Activated CD4-positive, CD25-positive, alpha-beta regulatory T cell treated with anti-CD3 and anti-CD28 coated beads, Interleukin-2, amount 50 U/mL, for 16 hours (primary cell): ENCODE results near the gene CMTR1.
A peak's percentile ranks its signal among the peaks of the same experiment; 100 is the strongest.
"Not testable (repeated sequence)": the region's sequence is repeated elsewhere in the genome, so short reads cannot be mapped to it uniquely, and the experiment has no call there.

ENCODE experiments used
- DNase-seq: peaks from one replicate; pipeline ENCODE4 v3.0.0-alpha.2; 2020; ENCODE audit warnings: low read depth, low spot score

The CMTR1 gene, protein sequence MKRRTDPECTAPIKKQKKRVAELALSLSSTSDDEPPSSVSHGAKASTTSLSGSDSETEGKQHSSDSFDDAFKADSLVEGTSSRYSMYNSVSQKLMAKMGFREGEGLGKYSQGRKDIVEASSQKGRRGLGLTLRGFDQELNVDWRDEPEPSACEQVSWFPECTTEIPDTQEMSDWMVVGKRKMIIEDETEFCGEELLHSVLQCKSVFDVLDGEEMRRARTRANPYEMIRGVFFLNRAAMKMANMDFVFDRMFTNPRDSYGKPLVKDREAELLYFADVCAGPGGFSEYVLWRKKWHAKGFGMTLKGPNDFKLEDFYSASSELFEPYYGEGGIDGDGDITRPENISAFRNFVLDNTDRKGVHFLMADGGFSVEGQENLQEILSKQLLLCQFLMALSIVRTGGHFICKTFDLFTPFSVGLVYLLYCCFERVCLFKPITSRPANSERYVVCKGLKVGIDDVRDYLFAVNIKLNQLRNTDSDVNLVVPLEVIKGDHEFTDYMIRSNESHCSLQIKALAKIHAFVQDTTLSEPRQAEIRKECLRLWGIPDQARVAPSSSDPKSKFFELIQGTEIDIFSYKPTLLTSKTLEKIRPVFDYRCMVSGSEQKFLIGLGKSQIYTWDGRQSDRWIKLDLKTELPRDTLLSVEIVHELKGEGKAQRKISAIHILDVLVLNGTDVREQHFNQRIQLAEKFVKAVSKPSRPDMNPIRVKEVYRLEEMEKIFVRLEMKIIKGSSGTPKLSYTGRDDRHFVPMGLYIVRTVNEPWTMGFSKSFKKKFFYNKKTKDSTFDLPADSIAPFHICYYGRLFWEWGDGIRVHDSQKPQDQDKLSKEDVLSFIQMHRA

DNA sequence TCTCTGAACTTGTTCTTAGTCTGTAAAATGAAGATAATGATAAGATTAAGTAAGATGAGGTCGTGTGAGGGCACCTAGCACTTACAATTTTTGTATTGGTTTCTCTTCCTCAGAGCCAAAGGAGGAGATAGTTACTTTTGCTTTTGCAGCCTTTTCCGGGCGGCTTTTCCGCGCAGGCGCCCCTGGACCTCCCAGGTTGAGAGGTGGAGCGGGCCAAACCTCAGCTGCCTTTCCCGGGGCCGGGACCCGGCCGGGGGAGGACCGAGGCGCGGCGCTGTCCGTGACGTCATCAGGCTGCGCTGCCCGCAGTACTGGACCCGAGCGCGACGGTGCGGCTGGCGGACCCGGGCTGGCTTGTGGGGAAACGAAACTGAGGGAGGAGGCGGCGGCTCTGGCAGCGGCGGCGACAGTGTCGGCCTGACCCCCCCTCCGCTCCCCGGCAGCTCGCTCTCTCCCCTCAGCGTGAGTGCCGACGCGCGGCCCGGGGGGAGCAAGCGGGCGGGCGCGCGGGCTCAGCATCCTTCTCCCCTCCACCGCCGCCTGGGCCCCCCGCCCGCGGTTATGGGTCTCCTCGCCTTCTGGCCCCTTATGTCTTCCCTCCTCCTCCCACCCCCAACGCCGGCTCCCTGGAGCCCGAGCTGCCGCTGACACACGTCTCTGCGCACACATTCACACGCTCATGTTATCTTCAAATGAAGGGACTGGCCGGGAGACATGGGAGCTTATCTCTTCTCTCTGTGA, at the start of gene CMTR1:
TSS of gene CMTR1 (plus strand) at position 306 of the 741 bp plus-strand sequence. CDS start 2,409 bp downstream, outside the sequence.
- peak; percentile 89 for DNase-seq

DNA sequence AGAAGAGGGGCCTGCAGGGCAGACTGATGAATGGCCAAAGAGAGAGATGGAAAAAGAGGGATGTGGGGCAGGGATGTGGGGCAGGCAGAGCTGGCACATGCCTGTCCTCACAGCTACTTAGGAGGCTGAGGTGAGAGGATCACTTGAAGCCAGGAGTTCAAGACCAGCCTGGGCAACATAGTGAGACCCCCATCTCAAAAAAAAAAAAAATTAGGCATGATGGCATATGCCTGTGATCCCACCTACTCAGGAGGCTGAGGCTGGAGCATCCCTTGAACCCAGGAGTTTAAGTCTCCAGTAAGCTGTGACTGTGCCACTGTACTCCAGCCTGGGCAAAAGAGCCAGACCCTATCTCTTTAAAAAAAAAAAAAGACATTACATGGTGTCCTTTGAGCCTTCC, 44.4 kb upstream of the CMTR1 start:
- no peak for DNase-seq

DNA sequence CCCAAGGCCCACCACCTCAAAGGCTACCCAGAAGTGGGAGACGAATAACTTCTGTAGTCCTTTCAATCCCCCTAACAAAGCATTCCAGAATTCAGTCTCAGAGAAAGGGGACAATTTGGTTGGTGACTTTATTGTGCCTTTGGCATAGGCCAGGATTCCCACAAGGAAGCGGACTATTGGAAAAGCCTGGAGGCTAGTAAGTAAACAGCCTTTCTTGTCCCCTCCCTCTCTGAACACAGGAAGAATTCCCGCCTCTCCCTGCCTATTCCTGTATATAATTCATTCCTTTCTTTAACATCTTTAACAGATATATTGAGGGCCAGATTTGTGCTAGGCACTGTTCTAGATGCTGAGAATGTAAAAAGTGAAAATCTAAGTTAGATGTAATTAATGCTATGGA, 43.2 kb upstream of the CMTR1 start:
- DNase-seq = no peak

DNA sequence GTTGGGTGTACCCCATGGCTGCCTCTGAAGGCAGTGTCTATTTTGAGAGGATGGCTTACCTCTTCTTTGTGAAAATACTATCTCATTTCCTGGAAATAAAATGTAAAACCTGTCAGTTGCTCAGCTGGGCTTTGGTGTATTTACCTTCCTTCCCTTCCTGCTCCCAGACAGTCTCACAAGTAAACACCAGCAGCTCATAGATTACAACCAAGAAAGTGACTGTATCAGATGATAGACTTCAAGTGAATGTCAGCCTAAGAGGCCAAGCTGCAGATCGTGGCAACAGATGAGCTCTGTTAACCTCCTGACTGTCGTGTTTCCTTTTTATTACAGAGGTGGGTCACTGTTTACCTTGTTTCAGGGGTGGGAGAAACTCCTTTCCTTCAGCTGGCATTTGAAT, 41.9 kb upstream of the CMTR1 start:
- DNase-seq = no peak

DNA sequence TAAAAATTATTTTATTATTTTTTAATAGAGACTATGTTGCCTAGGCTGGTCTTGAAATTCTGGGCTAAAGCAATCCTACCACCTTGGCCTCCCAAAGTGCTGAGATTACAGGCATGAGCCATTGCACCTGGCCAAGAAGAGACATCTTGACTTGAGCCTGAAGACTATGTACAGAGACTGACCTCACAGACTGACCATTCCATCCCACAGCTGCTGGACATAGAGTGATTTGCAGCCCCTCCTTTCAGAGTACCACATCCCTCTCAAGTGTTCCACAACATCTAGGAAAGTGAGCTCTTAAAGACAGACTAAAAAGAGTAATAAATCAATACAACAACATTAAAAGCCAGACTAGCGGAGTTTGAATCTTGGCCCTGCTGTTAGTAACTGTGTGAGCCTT, 40.2 kb upstream of the CMTR1 start:
- DNase-seq = no peak

DNA sequence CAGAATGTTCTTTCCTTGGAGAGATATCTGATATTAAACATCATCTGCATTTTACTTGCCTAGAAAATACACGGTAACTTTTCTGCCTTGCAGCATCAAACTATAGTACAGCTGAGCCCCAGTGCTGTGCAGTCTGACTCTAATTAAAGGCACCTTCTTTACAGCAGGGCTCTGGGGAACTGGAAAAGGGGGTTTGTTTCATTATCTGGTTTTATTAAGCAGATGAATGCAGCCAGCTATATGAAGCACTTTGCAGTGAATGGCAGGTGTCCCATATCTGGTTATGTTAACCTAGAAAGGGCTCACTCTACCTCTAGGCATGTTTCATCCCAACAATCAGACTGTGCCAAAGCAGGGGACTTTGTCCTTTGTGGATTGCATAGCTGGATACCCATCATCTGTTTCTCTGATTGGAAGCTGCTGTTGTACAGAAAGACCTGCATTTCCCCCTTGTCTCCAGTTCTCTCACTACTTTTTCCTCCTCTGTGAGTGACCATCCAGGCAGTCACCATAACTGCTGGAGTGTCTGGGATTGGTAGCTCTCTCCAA, 39.6 kb upstream of the CMTR1 start:
- DNase-seq = no peak

DNA sequence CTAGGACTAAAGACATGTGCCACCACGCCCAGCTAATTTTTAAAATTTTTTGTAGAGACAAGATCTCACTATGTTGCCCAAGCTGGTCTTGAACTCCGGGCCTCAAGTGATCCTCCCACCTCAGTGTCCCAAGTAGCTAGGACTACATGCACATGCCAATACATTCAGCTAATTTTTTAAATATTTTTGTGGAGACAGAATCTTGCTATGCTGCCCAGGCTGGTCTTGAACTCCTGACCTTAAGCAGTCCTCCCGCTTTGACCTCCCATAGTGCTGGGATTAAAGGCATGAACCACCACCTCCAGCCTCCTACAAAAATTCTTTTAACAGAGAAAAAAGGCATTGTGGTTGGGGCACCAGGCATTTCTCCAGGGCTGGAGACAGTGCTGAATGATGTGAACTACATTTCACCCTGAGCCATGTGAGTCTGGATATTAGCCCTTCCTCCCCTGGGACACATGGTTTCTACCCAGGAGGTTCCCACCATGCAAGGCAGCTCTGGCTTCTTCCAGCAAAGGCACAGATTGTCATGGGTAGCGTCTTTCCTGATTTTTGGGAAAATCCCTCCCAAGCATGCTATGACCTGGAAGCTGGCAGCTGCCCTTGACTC, 36.3 kb upstream of the CMTR1 start:
- no peak for DNase-seq

DNA sequence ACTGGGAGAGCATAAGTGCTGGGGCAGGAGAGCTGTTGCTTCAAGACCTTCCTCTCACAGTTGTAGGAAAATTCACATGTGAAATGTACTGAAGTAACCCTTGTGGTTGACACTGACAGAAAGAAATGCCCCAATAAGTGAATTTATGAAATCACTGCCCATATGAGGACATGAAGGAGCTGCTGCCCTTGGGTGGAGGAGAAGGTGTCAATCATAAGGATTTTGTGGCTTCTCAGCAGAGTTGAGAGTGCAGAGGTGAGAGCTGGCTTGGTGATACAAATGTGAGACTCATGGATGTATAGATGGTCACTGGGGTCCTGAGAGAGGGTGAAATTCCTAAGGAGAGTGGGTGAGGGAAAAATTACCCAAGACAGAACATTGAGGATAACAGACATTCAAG, 33.9 kb upstream of the CMTR1 start:
- DNase-seq = no peak

DNA sequence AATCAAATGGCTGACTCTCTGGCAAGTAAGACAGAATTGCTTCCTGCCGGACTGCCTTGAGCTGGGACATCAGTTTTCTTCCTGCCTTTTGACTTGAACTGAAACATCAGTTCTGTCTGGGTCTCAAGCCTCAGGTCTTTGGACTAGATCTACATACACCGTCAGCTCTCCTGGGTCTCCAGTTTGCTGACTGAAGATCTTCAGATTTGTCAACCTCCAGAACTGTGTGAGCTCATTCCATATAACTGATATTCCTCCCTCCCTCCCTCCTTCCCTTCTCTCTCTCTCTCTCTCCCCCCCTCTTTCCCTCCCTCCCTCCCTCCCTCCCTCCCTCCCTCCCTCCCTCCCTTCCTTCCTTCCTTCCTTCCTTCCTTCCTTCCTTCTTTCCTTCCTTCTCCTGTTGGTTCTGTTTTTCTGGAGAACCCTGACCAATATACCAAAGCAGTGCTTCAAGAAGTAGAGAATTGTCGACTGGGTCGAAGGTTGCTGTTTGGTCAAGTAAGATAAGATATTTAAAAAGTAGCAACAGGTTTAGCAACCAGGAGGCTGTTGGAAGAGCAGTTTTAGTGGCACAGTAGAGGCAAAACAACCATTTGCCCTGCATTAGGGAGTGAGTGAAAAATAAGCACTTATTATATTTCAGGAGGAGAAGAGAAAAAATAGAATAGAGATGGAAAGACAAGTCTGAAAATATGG, 33.1 kb upstream of the CMTR1 start:
- DNase-seq = no peak

DNA sequence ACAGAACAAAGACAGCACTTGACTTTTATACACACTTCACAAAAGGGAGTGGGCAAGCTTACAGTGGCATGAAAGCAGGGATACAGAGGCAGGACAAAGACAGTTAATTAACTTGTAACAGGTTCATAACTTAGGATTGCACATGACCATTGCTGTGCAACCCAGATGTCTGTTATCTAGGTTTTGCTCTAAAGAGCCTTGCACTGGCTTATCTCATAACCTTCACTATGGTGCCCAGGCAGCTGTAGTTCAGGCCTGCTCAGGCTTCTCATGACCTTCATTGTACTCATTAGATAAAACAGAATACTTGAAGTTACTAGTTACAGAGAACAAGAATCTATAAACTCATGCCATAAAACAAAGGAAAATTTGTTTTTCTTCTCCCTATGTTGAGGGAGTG, 31.4 kb upstream of the CMTR1 start:
- not testable (repeated sequence) for DNase-seq

DNA sequence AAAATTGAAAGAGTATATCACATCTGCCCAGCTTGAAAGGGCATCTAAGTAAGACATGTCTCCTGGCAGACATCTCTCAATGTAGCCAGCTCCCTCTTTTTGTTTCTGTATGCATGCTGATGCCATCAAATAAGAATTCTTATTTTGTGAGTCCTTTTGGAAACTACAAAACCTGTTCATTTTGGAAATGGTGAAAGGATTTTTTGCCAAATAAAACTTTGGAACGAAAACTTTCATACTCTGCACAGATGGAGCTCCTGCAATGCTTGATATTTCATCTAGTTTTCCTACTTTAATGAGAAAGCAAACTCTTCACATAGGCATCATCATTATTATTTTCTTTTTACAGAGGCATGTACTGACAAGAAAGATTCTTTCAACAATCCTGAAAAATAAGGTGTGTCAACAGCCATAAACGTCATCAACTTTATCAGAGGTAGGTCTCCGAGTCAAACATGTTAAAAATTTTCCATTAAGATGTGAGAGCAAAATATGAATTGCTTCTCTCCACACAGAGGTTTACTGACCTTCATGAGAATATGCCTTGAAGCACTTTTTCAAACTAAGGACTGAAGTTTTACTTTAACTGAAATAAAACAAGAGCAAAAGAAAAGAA, 26.2 kb upstream of the CMTR1 start:
- no peak for DNase-seq

DNA sequence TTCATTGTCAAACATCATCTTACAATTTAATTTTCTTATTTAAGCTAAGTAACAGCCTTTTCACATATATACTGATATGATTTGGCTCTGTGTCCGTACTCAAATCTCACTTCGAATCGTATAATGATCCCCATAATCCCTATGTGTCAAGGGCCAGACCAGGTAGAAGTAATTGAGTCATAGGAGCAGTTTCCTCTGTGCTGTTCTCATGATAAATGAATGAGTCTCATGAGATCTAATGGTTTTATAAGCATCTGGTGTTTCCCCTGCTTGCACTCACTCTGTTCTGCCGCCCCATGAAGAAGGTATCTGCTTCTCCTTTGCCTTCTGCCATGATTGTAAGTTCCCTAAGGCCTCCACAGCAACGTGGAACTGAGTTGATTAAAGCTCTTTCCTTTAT, 25.1 kb upstream of the CMTR1 start:
- no peak for DNase-seq

DNA sequence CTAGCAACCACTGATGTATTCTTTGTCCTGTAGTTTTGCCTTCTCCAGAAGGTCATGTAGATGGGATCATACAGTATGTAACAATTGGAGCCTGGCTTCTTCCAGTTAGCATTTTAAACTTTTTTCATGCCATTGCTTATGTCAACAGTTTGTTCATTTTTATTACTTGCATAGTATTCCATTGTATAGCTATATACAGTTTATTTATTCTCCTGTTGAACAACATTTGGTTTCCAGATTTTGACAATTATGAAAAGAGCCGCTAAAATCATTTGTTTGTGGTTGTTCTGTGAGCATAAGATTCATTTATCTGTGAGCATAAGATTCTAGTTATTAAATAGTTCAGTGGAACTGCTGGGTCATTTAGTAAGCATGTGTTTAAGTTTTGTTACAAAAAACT, 23.5 kb upstream of the CMTR1 start:
- no peak for DNase-seq

DNA sequence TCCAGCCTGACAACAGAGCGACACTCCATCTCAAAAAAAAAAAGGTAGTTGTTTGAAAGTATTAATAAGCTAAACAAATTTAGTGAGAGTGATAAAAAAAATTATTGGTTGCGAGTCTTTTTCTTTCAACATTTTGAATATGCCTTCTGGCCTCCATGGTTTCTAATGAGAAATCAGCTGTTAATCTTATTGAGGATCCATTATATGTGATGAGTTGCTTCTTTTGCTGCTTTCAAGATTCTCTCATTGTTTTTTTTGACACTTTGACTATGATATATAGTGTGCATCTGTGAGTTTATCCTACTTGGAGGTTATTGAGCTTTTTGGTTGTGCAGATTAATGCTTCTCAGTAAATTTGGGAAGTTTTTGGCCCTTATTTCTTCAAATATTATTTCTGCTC, 15.6 kb upstream of the CMTR1 start:
- no peak for DNase-seq

DNA sequence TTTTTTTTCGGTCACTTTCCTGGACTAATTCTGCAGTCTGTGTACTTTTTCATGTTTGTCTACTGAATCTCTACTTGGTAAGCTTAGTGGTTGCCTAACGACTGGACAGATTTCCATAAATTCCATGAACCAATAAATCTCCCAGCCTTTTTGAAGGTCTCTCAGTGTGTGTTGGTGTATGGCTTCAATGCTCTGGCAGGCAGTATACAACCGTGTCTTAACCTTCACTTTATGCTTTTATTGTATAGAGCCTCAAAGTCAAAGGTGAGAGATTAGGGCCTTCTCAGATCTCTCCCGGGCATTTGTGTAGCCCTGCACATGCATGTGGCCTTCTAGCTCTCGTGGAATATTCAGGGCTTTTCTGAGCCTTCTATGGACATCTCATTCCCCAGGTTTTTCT, 14.3 kb upstream of the CMTR1 start:
- DNase-seq = no peak

DNA sequence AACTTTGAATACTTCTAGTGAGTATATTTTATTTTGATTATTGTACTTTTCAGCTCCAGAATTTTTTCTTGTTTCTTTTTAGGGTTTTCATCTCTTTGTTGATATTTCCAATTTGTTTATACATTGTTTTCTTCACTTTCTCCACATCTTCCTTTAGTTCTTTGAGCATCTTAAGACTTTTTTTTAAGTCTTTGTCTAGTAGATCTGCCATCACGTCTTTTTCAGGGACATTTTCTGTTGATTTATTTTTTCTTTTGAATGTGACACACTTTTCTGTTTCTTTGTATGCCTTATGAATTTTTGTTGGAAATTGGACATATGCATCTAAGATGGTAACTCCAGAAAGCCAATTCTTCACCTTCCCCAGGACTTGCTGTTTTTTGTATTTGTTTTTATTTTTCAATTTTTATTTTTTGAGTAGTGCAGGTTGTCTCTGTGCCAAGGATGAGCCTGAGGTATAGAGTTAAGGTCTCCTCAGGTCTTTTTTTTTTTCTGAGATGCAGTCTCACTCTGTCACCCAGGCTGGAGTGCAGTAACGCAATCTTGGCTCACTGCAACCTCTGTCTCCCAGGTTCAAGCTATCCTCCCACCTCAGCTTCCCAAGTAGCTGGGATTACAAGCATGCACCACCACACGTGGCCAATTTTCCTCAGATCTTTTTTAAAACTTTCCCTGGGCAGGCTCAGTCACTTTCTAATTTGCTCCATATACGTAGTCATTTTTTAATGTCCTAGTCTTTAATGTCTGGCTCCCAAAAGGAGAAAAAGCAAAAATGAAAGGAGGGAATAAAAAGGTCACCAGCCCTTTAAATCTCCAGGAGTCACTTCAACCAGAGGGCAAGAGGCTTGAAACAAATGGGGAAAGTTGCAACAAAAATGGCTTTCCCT, 6.7 kb upstream of the CMTR1 start:
- DNase-seq = no peak

DNA sequence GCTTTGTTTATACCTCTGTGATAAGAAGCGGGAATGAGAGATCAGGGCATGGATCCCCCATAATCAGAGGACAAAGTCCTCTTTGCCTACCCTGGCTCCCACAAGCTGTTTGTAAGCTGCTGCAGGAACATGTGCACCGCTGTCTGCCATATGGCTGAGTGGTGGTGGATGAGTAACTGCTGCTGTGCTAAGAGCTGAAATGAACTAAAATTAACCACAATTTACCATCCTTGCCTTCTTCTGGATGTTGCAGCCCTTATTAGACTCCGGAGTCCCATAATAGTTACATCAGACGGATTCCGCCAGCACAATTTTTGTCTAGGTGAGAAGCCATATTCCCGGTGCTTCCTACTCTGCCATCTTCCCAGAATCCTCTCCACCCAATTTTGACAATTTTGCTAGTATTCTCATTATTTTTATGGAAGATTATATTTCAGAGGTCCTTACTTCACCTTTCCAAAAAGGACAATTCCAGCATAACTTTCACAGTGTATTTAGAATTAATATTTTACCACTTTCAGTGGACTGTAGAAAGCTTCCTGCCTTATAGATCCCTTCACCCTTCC, 6.0 kb upstream of the CMTR1 start:
- DNase-seq = no peak

DNA sequence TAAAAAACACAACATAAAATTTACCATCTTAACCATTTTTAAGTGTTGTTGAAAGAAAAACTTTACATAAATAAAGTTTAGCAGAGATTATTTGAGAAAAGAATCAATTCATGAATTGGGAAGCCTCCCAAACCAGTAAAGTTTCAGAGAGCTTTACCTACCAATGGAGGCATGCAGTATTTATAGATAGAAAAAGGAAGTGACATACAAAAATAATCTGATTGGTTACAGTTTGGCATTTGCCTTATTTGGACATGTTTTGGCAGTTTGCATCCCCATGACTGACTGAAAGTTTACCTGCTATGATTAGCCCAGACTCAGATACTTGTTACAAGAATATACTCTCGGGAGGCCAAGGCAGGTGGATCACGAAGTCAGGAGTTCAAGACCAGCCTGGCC, 3.7 kb upstream of the CMTR1 start:
- DNase-seq = no peak

DNA sequence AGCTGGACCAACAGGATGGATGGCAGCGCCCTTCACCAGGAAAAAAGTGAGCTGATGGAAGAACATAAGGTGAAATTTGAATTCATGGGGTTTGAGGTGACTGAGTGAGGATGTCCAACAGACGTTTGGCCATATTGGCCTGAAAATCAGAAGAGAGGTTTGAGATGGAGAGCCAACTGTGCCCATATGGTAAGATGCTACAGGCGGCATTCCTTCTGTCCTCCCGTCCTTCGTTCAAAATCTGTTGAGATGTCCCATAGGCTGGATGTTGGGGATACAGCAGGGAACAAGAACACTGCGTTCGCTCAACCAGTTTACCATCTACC, 468 bp upstream of the CMTR1 start:
- no peak for DNase-seq
